PC-3 (cell line): ENCODE data around the gene HPSE2. TPM values are rescaled to one million over a fixed set of nuclear protein-coding genes. Genes with fewer than 3 reads are reported as not detected.

Experiments
- ATAC-seq: fragments of 200-7000 bp; cut with Tn5 transposase; 2 replicates; pipeline ENCODE4 v1.9.1; 2020; ENCODE audit warnings: mild to moderate bottlenecking, moderate library complexity
- BruUV-seq: library from RNA; stranded (reverse); fragments of 400-500 nt; replicated peaks from 2 replicates; lab custom pipeline; 2021; lab: Mats Ljungman, UMichigan
- CTCF ChIA-PET: fragments of 300-600 bp; sonication (Branson Sonifier 250); formaldehyde crosslinking; loops from one replicate; lab custom pipeline; 2022; ENCODE audit warnings: antibody characterized with exemption; lab: Charles Lee
- POLR2A ChIA-PET: fragments of 300-600 bp; sonication (Branson Sonifier 250); formaldehyde crosslinking; loops from one replicate; lab custom pipeline; 2022; ENCODE audit warnings: antibody characterized with exemption; ENCODE audit not compliant: unreplicated experiment; lab: Charles Lee
- DNase-seq: peaks from one replicate; pipeline ENCODE4 v3.0.0-alpha.2; 2015
- H2AFZ ChIP-seq: fragments of 300-600 bp; sonication (generic); 2 replicates; pipeline ENCODE4 v1.6.0; 2016; ENCODE audit warnings: antibody characterized with exemption, low read length
- H3F3A ChIP-seq: fragments of 300-600 bp; sonication (generic); one replicate; pipeline ENCODE4 v1.6.0; 2017; ENCODE audit warnings: antibody characterized with exemption, low read length, control low read depth, mild to moderate bottlenecking; ENCODE audit not compliant: unreplicated experiment
- H3K27ac ChIP-seq: fragments of 300-600 bp; sonication (generic); 2 replicates; pipeline ENCODE4 v1.5.1; 2016; ENCODE audit warnings: mild to moderate bottlenecking, low read length
- H3K27me3 ChIP-seq: fragments of 300-600 bp; sonication (generic); 2 replicates; pipeline ENCODE4 v1.6.1; 2016; ENCODE audit warnings: low read length, mixed read lengths
- H3K36me3 ChIP-seq: fragments of 300-600 bp; sonication (generic); 2 replicates; pipeline ENCODE4 v1.6.1; 2016; ENCODE audit warnings: low read depth, mixed run types, low read length, mixed read lengths
- H3K4me1 ChIP-seq: fragments of 300-600 bp; sonication (generic); 2 replicates; pipeline ENCODE4 v1.5.1; 2016; ENCODE audit warnings: low read length; ENCODE audit not compliant: insufficient read depth
- H3K4me2 ChIP-seq: fragments of 300-600 bp; sonication (generic); 2 replicates; pipeline ENCODE4 v1.6.0; 2016; ENCODE audit warnings: low read length
- H3K4me3 ChIP-seq: fragments of 300-600 bp; sonication (generic); 2 replicates; pipeline ENCODE4 v1.5.1; 2016; ENCODE audit warnings: mild to moderate bottlenecking, low read length, mixed read lengths
- H3K79me2 ChIP-seq: fragments of 300-600 bp; sonication (generic); 2 replicates; pipeline ENCODE4 v1.6.1; 2017; ENCODE audit warnings: low read length, mixed read lengths
- H3K9ac ChIP-seq: fragments of 300-600 bp; sonication (generic); 2 replicates; pipeline ENCODE4 v1.6.0; 2016; ENCODE audit warnings: mild to moderate bottlenecking, low read length
- H3K9me2 ChIP-seq: fragments of 300-600 bp; sonication (generic); replicated peaks from 2 replicates; pipeline ENCODE4 v1.6.1; 2016; ENCODE audit warnings: mixed run types, low read length, mixed read lengths
- H3K9me3 ChIP-seq: fragments of 300-600 bp; sonication (generic); 2 replicates; pipeline ENCODE4 v1.6.1; 2016; ENCODE audit warnings: low read length, mixed read lengths
- H4K20me1 ChIP-seq: fragments of 300-600 bp; sonication (generic); 2 replicates; pipeline ENCODE4 v1.6.1; 2016; ENCODE audit warnings: low read length, mixed read lengths
- EZH2 ChIP-seq: fragments of 300-600 bp; sonication (generic); IDR thresholded peaks from one replicate; pipeline ENCODE4 v1.6.1; 2017; ENCODE audit warnings: antibody characterized with exemption, mild to moderate bottlenecking, low read length; ENCODE audit not compliant: unreplicated experiment
- EZH2phosphoT487 ChIP-seq: fragments of 300-600 bp; sonication (generic); IDR thresholded peaks from 2 replicates; pipeline ENCODE4 v1.6.1; 2018; ENCODE audit warnings: mild to moderate bottlenecking, antibody characterized with exemption, low read length, borderline replicate concordance
- intact Hi-C: fragments of 100-400 bp; cut with micrococcal nuclease; formaldehyde crosslinking; loops from 2 replicates; pipeline ENCODE4 v1.9.0; 2023
- total RNA-seq: library from RNA; depleted of rRNA; stranded (reverse); fragments of >200 nt; gene quantifications from 2 replicates; pipeline ENCODE4 v1.2.3, GENCODE V29; 2014
- TF ChIP-seq, protein P1 (sequence below): fragments of 300-600 bp; sonication (generic); conservative IDR thresholded peaks from 2 replicates; pipeline ENCODE4 v1.5.1; 2017; ENCODE audit warnings: antibody characterized with exemption, low read depth, mild to moderate bottlenecking, low read length

HPSE2 gene
- total RNA-seq, 1 experiment from 2014 or later: 0.15 TPM

DNA sequence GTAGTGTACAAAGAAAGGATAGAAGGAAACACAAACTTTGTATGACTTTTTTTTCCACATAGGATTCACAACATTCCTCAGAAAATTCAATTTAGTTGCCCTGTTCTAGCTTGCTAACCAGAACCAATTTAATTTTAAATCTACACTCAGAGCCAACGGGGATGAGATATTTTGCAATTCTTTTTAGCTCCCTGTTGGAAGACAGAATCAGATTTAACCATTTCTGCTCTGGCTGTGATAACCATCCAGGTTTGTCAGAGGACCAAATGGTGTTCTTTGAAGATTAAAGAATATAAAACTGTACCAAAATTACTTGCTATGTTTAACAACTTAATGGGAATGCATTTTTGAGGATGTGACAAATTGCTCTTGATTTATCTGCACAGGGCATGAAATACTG lies 319.7 kb downstream of the HPSE2 start:
- intact Hi-C loops: no loop called here
- ChIA-PET POLR2A (no interaction called here), CTCF (no interaction called here)
- no TSS peak for BruUV-seq
- no peak overlapping the region for H3K27ac ChIP-seq
- H3K4me1 ChIP-seq: no peaks in the 10 kb centered on the region
- no peaks in the 10 kb centered on the region for H4K20me1 ChIP-seq
- no peaks in the 10 kb centered on the region for H3K9me3 ChIP-seq
- H3K4me3 ChIP-seq: no peak overlapping the region
- no peak for TF ChIP-seq EZH2phosphoT487
- TF ChIP-seq EZH2: no peak
- TF ChIP-seq, protein P1, sequence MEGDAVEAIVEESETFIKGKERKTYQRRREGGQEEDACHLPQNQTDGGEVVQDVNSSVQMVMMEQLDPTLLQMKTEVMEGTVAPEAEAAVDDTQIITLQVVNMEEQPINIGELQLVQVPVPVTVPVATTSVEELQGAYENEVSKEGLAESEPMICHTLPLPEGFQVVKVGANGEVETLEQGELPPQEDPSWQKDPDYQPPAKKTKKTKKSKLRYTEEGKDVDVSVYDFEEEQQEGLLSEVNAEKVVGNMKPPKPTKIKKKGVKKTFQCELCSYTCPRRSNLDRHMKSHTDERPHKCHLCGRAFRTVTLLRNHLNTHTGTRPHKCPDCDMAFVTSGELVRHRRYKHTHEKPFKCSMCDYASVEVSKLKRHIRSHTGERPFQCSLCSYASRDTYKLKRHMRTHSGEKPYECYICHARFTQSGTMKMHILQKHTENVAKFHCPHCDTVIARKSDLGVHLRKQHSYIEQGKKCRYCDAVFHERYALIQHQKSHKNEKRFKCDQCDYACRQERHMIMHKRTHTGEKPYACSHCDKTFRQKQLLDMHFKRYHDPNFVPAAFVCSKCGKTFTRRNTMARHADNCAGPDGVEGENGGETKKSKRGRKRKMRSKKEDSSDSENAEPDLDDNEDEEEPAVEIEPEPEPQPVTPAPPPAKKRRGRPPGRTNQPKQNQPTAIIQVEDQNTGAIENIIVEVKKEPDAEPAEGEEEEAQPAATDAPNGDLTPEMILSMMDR: no peak
- ATAC-seq (no peak), DNase-seq (no peak)
- H2AFZ ChIP-seq: no peak overlapping the region
- no peak overlapping the region for H3K4me2 ChIP-seq
- no peak overlapping the region for H3K9ac ChIP-seq
- 0 out of 2 replicates have a peak, but pooled peaks cover 10% of the 10 kb centered on the region for H3K27me3 ChIP-seq
- H3K36me3 ChIP-seq: no peaks in the 10 kb centered on the region
- H3F3A ChIP-seq: no peaks in the 10 kb centered on the region
- H3K79me2 ChIP-seq: no peaks in the 10 kb centered on the region
- no peaks in the 10 kb centered on the region for H3K9me2 ChIP-seq

DNA sequence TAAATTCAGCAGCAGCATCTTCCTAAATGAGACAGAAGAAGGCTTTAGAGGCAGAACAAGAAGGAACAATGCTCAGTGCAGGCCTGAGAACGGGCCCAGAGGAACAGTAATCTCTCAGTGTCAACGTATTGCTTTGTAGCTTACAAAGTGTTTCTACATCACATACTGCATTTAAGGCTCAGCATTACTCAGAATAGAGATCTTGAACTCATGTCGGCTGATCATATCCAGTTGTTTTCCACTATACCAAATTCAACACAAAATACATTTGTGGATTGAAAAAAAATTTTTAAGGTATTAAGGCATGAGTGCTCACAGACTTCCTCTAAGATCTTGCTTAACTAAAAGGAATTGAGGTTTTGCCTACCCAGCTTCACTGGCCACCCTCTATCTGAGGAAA lies 325.1 kb downstream of the HPSE2 start:
- ATAC-seq (no peak), DNase-seq (no peak)
- BruUV-seq: no TSS peak
- no peaks in the 10 kb centered on the region for H3F3A ChIP-seq
- H3K79me2 ChIP-seq: no peaks in the 10 kb centered on the region
- no peaks in the 10 kb centered on the region for H3K9me3 ChIP-seq
- H3K4me1 ChIP-seq: no peaks in the 10 kb centered on the region
- H3K9ac ChIP-seq: no peak overlapping the region
- 0 out of 2 replicates have a peak, but pooled peaks cover 10% of the 10 kb centered on the region for H3K27me3 ChIP-seq
- TF ChIP-seq EZH2phosphoT487 (no peak), EZH2 (no peak)
- TF ChIP-seq, protein P1: no peak
- intact Hi-C loops: no loop called here
- no peaks in the 10 kb centered on the region for H3K36me3 ChIP-seq
- H3K4me3 ChIP-seq: no peak overlapping the region
- POLR2A ChIA-PET: no interaction called here
- H3K9me2 ChIP-seq: no peaks in the 10 kb centered on the region
- CTCF ChIA-PET: no interaction called here
- H3K27ac ChIP-seq: no peak overlapping the region
- H3K4me2 ChIP-seq: no peak overlapping the region
- H4K20me1 ChIP-seq: no peaks in the 10 kb centered on the region
- H2AFZ ChIP-seq: no peak overlapping the region

DNA sequence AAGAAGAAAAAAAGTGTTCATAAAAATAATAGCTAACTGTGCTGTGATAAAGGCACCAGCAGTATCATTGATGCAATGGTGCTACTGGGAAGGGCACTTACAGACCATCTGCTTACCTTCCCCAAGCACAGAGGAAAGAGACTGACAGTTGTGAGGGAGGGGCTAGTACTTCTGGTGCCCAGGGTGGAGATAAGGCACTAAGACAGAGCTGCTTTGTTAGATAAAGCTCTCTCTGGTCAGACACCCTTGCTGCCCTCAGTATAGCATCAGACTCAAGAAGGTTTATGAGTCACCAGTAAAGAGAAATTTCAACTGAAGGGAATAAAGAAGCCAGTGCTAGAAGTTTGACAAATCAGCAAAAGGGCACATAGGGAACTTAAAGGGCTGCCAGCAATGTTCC lies 325.6 kb downstream of the HPSE2 start:
- H3K9me2 ChIP-seq: no peaks in the 10 kb centered on the region
- no peaks in the 10 kb centered on the region for H3F3A ChIP-seq
- H3K36me3 ChIP-seq: no peaks in the 10 kb centered on the region
- H4K20me1 ChIP-seq: no peaks in the 10 kb centered on the region
- ATAC-seq: no peak
- no peak overlapping the region for H2AFZ ChIP-seq
- no peaks in the 10 kb centered on the region for H3K4me1 ChIP-seq
- no peaks in the 10 kb centered on the region for H3K79me2 ChIP-seq
- no peak overlapping the region for H3K4me2 ChIP-seq
- ChIA-PET POLR2A (no interaction called here), CTCF (no interaction called here)
- no peak overlapping the region for H3K4me3 ChIP-seq
- no peak overlapping the region for H3K27ac ChIP-seq
- no TSS peak for BruUV-seq
- H3K9ac ChIP-seq: no peak overlapping the region
- TF ChIP-seq EZH2phosphoT487 (no peak), EZH2 (no peak)
- TF ChIP-seq, protein P1: no peak
- intact Hi-C loops: no loop called here
- H3K9me3 ChIP-seq: no peaks in the 10 kb centered on the region
- no peak for DNase-seq
- 0 out of 2 replicates have a peak, but pooled peaks cover 10% of the 10 kb centered on the region for H3K27me3 ChIP-seq
